Omental fat pad (tissue), 4 donors: ENCODE measurements around the gene TPTE2. TPM values are rescaled to one million over a fixed set of nuclear protein-coding genes. Genes with fewer than 3 reads are reported as not detected.
"Not testable (repeated sequence)": the region's sequence is repeated elsewhere in the genome, so short reads cannot be mapped to it uniquely, and the experiment has no call there.

Experiments used
- ATAC-seq: fragments of 150-250 bp; one replicate; pipeline ENCODE4 v1.9.1; 2016; ENCODE audit warnings: mild to moderate bottlenecking, moderate library complexity; ENCODE audit not compliant: low FRiP score
- DNase-seq: peaks from one replicate; pipeline ENCODE4 v3.0.0-alpha.2; 2019; ENCODE audit warnings: low spot score
- CTCF ChIP-seq, 3 donors: fragments of 450-650 bp; IDR thresholded peaks; one replicate each; pipeline ENCODE4 v1.5.1; 2016 to 2017; ENCODE audit warnings: antibody characterized with exemption in 3 of 3, mild to moderate bottlenecking in 3 of 3, moderate library complexity in 2 of 3
- total RNA-seq, 4 donors: library from RNA; depleted of rRNA; stranded (reverse); fragments of >200 nt; gene quantifications; one replicate each; pipeline ENCODE4 v1.1.0, GENCODE V29; 2016

Gene TPTE2
- total RNA-seq, 4 donors from 2014 or later, result 0.44 TPM; not detected in 3

GRCh38 chr13:19567820-19568534 is 6.6 kb upstream of the TPTE2 start:
- ATAC-seq (no peak), DNase-seq (no peak)
- TF ChIP-seq CTCF (IDR thresholded peaks at IDR 0.05), result no peak

GRCh38 chr13:19561585-19561984 is 253 bp upstream of the TPTE2 start:
- ATAC-seq (no peak), DNase-seq (no peak)
- no peak for TF ChIP-seq CTCF (IDR thresholded peaks at IDR 0.05)

- ATAC-seq, result not testable (repeated sequence)
Measured at GRCh38 chr13:19560672-19561071, 660 bp downstream of the TPTE2 start.

GRCh38 chr13:19559739-19560138 is 1.6 kb downstream of the TPTE2 start:
- not testable (repeated sequence) for ATAC-seq, DNase-seq

More at GRCh38 chr13:19560672-19561071, 660 bp downstream of the TPTE2 start:
- DNase-seq, result not testable (repeated sequence)

- not testable (repeated sequence) for ATAC-seq, DNase-seq
Measured at GRCh38 chr13:19557287-19557686, 4.0 kb downstream of the TPTE2 start.

GRCh38 chr13:19549245-19549644 is 12.1 kb downstream of the TPTE2 start:
- ATAC-seq, DNase-seq: not testable (repeated sequence)

GRCh38 chr13:19525634-19526033 is 35.7 kb downstream of the TPTE2 start:
- not testable (repeated sequence) for DNase-seq, ATAC-seq

GRCh38 chr13:19519049-19519448 is 42.3 kb downstream of the TPTE2 start:
- no peak for ATAC-seq
- TF ChIP-seq CTCF (IDR thresholded peaks at IDR 0.05), result no peak
- no peak for DNase-seq

- DNase-seq, ATAC-seq: not testable (repeated sequence)
Measured at GRCh38 chr13:19507623-19508022, 53.7 kb downstream of the TPTE2 start.

GRCh38 chr13:19460126-19460525 is 101.2 kb downstream of the TPTE2 start:
- not testable (repeated sequence) for DNase-seq, ATAC-seq

GRCh38 chr13:19439056-19439686 is 122.2 kb downstream of the TPTE2 start:
- ATAC-seq, DNase-seq: not testable (repeated sequence)

- not testable (repeated sequence) for ATAC-seq, DNase-seq
Measured at GRCh38 chr13:19437780-19438179, 123.6 kb downstream of the TPTE2 start.

GRCh38 chr13:19422236-19422635 is 139.1 kb downstream of the TPTE2 start:
- DNase-seq, ATAC-seq: not testable (repeated sequence)

- DNase-seq, ATAC-seq: not testable (repeated sequence)
Measured at GRCh38 chr13:19412494-19412893, 148.8 kb downstream of the TPTE2 start.

- DNase-seq, ATAC-seq: not testable (repeated sequence)
Measured at GRCh38 chr13:19382746-19383511, 178.4 kb downstream of the TPTE2 start.
